Upper lobe of right lung (tissue), 1 donor: ENCODE data around the gene IFT43. TPM values are rescaled to one million over a fixed set of nuclear protein-coding genes. Genes with fewer than 3 reads are reported as not detected.

ENCODE experiments used
- ATAC-seq: fragments of 200-7000 bp; cut with Tn5 transposase; one replicate; pipeline ENCODE4 v1.9.1; 2020; ENCODE audit warnings: mild to moderate bottlenecking, moderate library complexity
- DNase-seq: peaks from one replicate; pipeline ENCODE4 v3.0.0-alpha.2; 2020
- H3K27ac ChIP-seq: fragments of 200-600 bp; one replicate; pipeline ENCODE4 v1.8.0; 2022
- H3K27me3 ChIP-seq: fragments of 200-600 bp; one replicate; pipeline ENCODE4 v1.8.0; 2022; ENCODE audit warnings: mild to moderate bottlenecking
- H3K36me3 ChIP-seq: fragments of 200-600 bp; one replicate; pipeline ENCODE4 v1.8.0; 2022
- H3K4me1 ChIP-seq: fragments of 200-600 bp; one replicate; pipeline ENCODE4 v1.8.0; 2022
- H3K4me3 ChIP-seq: fragments of 200-600 bp; one replicate; pipeline ENCODE4 v1.8.0; 2022; ENCODE audit warnings: mild to moderate bottlenecking
- H3K9me3 ChIP-seq: fragments of 200-600 bp; one replicate; pipeline ENCODE4 v1.8.0; 2022
- CTCF ChIP-seq: fragments of 200-600 bp; IDR thresholded peaks from one replicate; pipeline ENCODE4 v1.8.0; 2022; ENCODE audit warnings: antibody characterized with exemption
- intact Hi-C: fragments of 100-400 bp; cut with DNase I; formaldehyde crosslinking; loops from one replicate; pipeline ENCODE4 v1.11.0; 2022
- total RNA-seq: library from RNA; stranded (reverse); fragmentation: NEBNext Ultra II Directional; extraction: Animal tissue kit (Norgen Biotek cat#: 25700); gene quantifications from one replicate; pipeline ENCODE4 v1.2.1, GENCODE V29; 2021
- donor health status: DM: no; HTN: yes; CAD: no; lungs with severe emphysema.

The IFT43 gene
- total RNA-seq, 1 donor from 2014 or later, result 24.8 TPM

GRCh38 chr14:76112889-76113624 is 127.5 kb downstream of the IFT43 start:
- ATAC-seq (no peak), DNase-seq (no peak)
- no peaks in the 10 kb centered on the region for H3K27me3 ChIP-seq
- H3K9me3 ChIP-seq, result no peaks in the 10 kb centered on the region
- no peaks in the 10 kb centered on the region for H3K36me3 ChIP-seq
- intact Hi-C loops, result no loop called here
- H3K4me3 ChIP-seq, result no peak overlapping the region
- no peak overlapping the region for H3K27ac ChIP-seq
- no peak for TF ChIP-seq CTCF
- no peaks in the 10 kb centered on the region for H3K4me1 ChIP-seq

GRCh38 chr14:76113691-76114090 is 128.1 kb downstream of the IFT43 start:
- H3K4me3 ChIP-seq, result no peak overlapping the region

GRCh38 chr14:76115010-76115422 is 129.5 kb downstream of the IFT43 start:
- Histone ChIP-seq H3K27ac (no peak overlapping the region), H3K36me3 (no peaks in the 10 kb centered on the region), H3K4me1 (no peaks in the 10 kb centered on the region), H3K27me3 (no peaks in the 10 kb centered on the region), H3K9me3 (no peaks in the 10 kb centered on the region), H3K4me3 (no peak overlapping the region)
- no peak for TF ChIP-seq CTCF
- no peak for DNase-seq
- no peak for ATAC-seq
- intact Hi-C loops, result no loop called here

More at GRCh38 chr14:76113691-76114090, 128.1 kb downstream of the IFT43 start:
- intact Hi-C loops, result no loop called here
- Histone ChIP-seq H3K4me1 (no peaks in the 10 kb centered on the region), H3K27me3 (no peaks in the 10 kb centered on the region), H3K9me3 (no peaks in the 10 kb centered on the region), H3K27ac (no peak overlapping the region), H3K36me3 (no peaks in the 10 kb centered on the region)
- TF ChIP-seq CTCF, result no peak
- DNase-seq, result no peak
- ATAC-seq, result no peak

GRCh38 chr14:76117789-76118484 is 132.4 kb downstream of the IFT43 start:
- Histone ChIP-seq H3K27me3 (no peaks in the 10 kb centered on the region), H3K4me3 (no peak overlapping the region), H3K27ac (no peak overlapping the region), H3K36me3 (no peaks in the 10 kb centered on the region), H3K4me1 (no peaks in the 10 kb centered on the region), H3K9me3 (no peaks in the 10 kb centered on the region)
- TF ChIP-seq CTCF, result no peak
- ATAC-seq (no peak), DNase-seq (no peak)
- intact Hi-C loops, result no loop called here

GRCh38 chr14:76118594-76118993 is 133.0 kb downstream of the IFT43 start:
- no peaks in the 10 kb centered on the region for H3K36me3 ChIP-seq
- DNase-seq, result no peak
- TF ChIP-seq CTCF, result no peak
- ATAC-seq, result no peak
- H3K4me3 ChIP-seq, result no peak overlapping the region
- H3K27ac ChIP-seq, result no peak overlapping the region
- H3K27me3 ChIP-seq, result no peaks in the 10 kb centered on the region
- no peaks in the 10 kb centered on the region for H3K9me3 ChIP-seq
- no peaks in the 10 kb centered on the region for H3K4me1 ChIP-seq
- intact Hi-C loops, result no loop called here
